Measurements from ENCODE around the gene CCDC148.

- TF ChIP-seq CTCF (IDR thresholded peaks at IDR 0.05; ENCODE audit: low read length) (no peak), EZH2 (IDR thresholded peaks at IDR 0.05; ENCODE audit: borderline replicate concordance, low read length) (no peak)
These were observed 242.8 kb downstream of the CCDC148 start for GRCh38 chr2:158213773-158214172.
